T-helper 17 cell (primary cell): ENCODE data around the gene PAK4. TPM values are rescaled to one million over a fixed set of nuclear protein-coding genes. Genes with fewer than 3 reads are reported as not detected.

Experiments
- ATAC-seq: fragments of 150-1000 bp; cut with Tn5 transposase; 2 replicates; pipeline ENCODE4 v1.10.0; 2021; ENCODE audit warnings: mild to moderate bottlenecking, moderate library complexity
- DNase-seq, 3 donors: peaks; one replicate each; pipeline versions ENCODE4 v3.0.0 to v3.0.0-alpha.2; 2020 to 2021
- H3K9me3 ChIP-seq: one replicate; pipeline ENCODE4 v1.7.0; 2013; ENCODE audit warnings: low read length, mild to moderate bottlenecking; ENCODE audit not compliant: control insufficient read depth, poor library complexity, severe bottlenecking
- H3K27ac Mint-ChIP-seq: one replicate; pipeline ENCODE4 v1.8.0; 2022; ENCODE audit warnings: mild to moderate bottlenecking, moderate library complexity, mixed read lengths
- H3K27me3 Mint-ChIP-seq: one replicate; pipeline ENCODE4 v1.8.0; 2022; ENCODE audit warnings: mixed read lengths
- H3K36me3 Mint-ChIP-seq: one replicate; pipeline ENCODE4 v1.8.0; 2022; ENCODE audit warnings: low read depth, mixed read lengths
- H3K4me1 Mint-ChIP-seq: one replicate; pipeline ENCODE4 v1.8.0; 2022; ENCODE audit warnings: mild to moderate bottlenecking, mixed read lengths
- H3K4me3 Mint-ChIP-seq: one replicate; pipeline ENCODE4 v1.8.0; 2022; ENCODE audit warnings: mild to moderate bottlenecking, moderate library complexity, mixed read lengths
- total RNA-seq, 4 donors: library from RNA in 2 of 4; stranded (reverse) in 2 of 4; gene quantifications; one replicate each; pipeline ENCODE4 v1.2.3 and lab custom pipeline; 2022 to 2026

The PAK4 gene
- total RNA-seq, 2 donors from 2014 or later = 9.6 to 9.7 TPM

GRCh38 chr19:39160889-39161672 is 35.5 kb downstream of the PAK4 start:
- no peak for ATAC-seq
- no peak overlapping the region for H3K27ac Mint-ChIP-seq

GRCh38 chr19:39162441-39163043 is 37.0 kb downstream of the PAK4 start:
- peaks cover 22% of the 10 kb centered on the region for H3K4me1 Mint-ChIP-seq
- ATAC-seq (no peak), DNase-seq (no peak)
- no peaks in the 10 kb centered on the region for H3K27me3 Mint-ChIP-seq
- no peak overlapping the region for H3K4me3 Mint-ChIP-seq
- peaks cover 2% of the 10 kb centered on the region for H3K36me3 Mint-ChIP-seq
- H3K27ac Mint-ChIP-seq = peak overlapping the region; percentile 54
- H3K9me3 ChIP-seq = no peaks in the 10 kb centered on the region

More at GRCh38 chr19:39160889-39161672, 35.5 kb downstream of the PAK4 start:
- no peak for DNase-seq
- no peaks in the 10 kb centered on the region for H3K9me3 ChIP-seq
- H3K27me3 Mint-ChIP-seq = no peaks in the 10 kb centered on the region
- no peak overlapping the region for H3K4me3 Mint-ChIP-seq
- H3K36me3 Mint-ChIP-seq = peaks cover 2% of the 10 kb centered on the region
- peaks cover 25% of the 10 kb centered on the region for H3K4me1 Mint-ChIP-seq

- Mint-ChIP-seq H3K36me3 (peaks cover 2% of the 10 kb centered on the region), H3K4me3 (no peak overlapping the region), H3K27ac (no peak overlapping the region), H3K4me1 (peaks cover 16% of the 10 kb centered on the region), H3K27me3 (no peaks in the 10 kb centered on the region)
- ATAC-seq = no peak
- H3K9me3 ChIP-seq = no peaks in the 10 kb centered on the region
- DNase-seq = no peak
Measured at GRCh38 chr19:39163621-39164020, 38.0 kb downstream of the PAK4 start.

- DNase-seq (no peak), ATAC-seq (no peak)
- no peak overlapping the region for H3K4me3 Mint-ChIP-seq
- H3K9me3 ChIP-seq = no peaks in the 10 kb centered on the region
- peaks cover 18% of the 10 kb centered on the region for H3K4me1 Mint-ChIP-seq
- H3K27me3 Mint-ChIP-seq = no peaks in the 10 kb centered on the region
- H3K27ac Mint-ChIP-seq = no peak overlapping the region
- H3K36me3 Mint-ChIP-seq = peaks cover 6% of the 10 kb centered on the region
Measured at GRCh38 chr19:39164289-39164688, 38.7 kb downstream of the PAK4 start.

- Mint-ChIP-seq H3K4me1 (peaks cover 16% of the 10 kb centered on the region), H3K27ac (no peak overlapping the region), H3K27me3 (no peaks in the 10 kb centered on the region)
Measured at GRCh38 chr19:39165857-39166256, 40.3 kb downstream of the PAK4 start.

GRCh38 chr19:39166571-39167391 is 41.2 kb downstream of the PAK4 start:
- ATAC-seq = no peak
- no peak overlapping the region for H3K27ac Mint-ChIP-seq

More at GRCh38 chr19:39165857-39166256, 40.3 kb downstream of the PAK4 start:
- Mint-ChIP-seq H3K36me3 (peaks cover 6% of the 10 kb centered on the region), H3K4me3 (no peak overlapping the region)
- DNase-seq (no peak), ATAC-seq (no peak)
- H3K9me3 ChIP-seq = no peaks in the 10 kb centered on the region

GRCh38 chr19:39167461-39168257 is 42.1 kb downstream of the PAK4 start:
- ATAC-seq = no peak
- no peak overlapping the region for H3K4me3 Mint-ChIP-seq
- DNase-seq = no peak
- no peaks in the 10 kb centered on the region for H3K9me3 ChIP-seq
- no peaks in the 10 kb centered on the region for H3K27me3 Mint-ChIP-seq
- H3K36me3 Mint-ChIP-seq = peaks cover 4% of the 10 kb centered on the region
- H3K27ac Mint-ChIP-seq = no peak overlapping the region
- H3K4me1 Mint-ChIP-seq = peaks cover 9% of the 10 kb centered on the region

More at GRCh38 chr19:39166571-39167391, 41.2 kb downstream of the PAK4 start:
- peaks cover 11% of the 10 kb centered on the region for H3K4me1 Mint-ChIP-seq
- DNase-seq = no peak
- no peak overlapping the region for H3K4me3 Mint-ChIP-seq
- no peaks in the 10 kb centered on the region for H3K9me3 ChIP-seq
- peaks cover 6% of the 10 kb centered on the region for H3K36me3 Mint-ChIP-seq
- no peaks in the 10 kb centered on the region for H3K27me3 Mint-ChIP-seq

- no peak for DNase-seq
Measured at GRCh38 chr19:39168258-39169142, 42.9 kb downstream of the PAK4 start.

GRCh38 chr19:39169143-39169810 is 43.7 kb downstream of the PAK4 start:
- H3K27ac Mint-ChIP-seq = peak overlapping the region; percentile 57
- DNase-seq (no peak), ATAC-seq (no peak)
- H3K27me3 Mint-ChIP-seq = no peaks in the 10 kb centered on the region
- H3K4me1 Mint-ChIP-seq = peaks cover 7% of the 10 kb centered on the region
- H3K9me3 ChIP-seq = no peaks in the 10 kb centered on the region
- peaks cover 6% of the 10 kb centered on the region for H3K36me3 Mint-ChIP-seq
- peak overlapping the region; percentile 67 for H3K4me3 Mint-ChIP-seq

More at GRCh38 chr19:39168258-39169142, 42.9 kb downstream of the PAK4 start:
- Mint-ChIP-seq H3K36me3 (peaks cover 6% of the 10 kb centered on the region), H3K4me1 (peaks cover 7% of the 10 kb centered on the region), H3K27ac (peak overlapping the region; percentile 57), H3K27me3 (no peaks in the 10 kb centered on the region), H3K4me3 (peak overlapping the region; percentile 67)
- no peak for ATAC-seq
- no peaks in the 10 kb centered on the region for H3K9me3 ChIP-seq

GRCh38 chr19:39170386-39171231 is 45.0 kb downstream of the PAK4 start:
- Mint-ChIP-seq H3K36me3 (peaks cover 7% of the 10 kb centered on the region), H3K27me3 (no peaks in the 10 kb centered on the region), H3K4me3 (no peak overlapping the region), H3K27ac (no peak overlapping the region), H3K4me1 (peaks cover 7% of the 10 kb centered on the region)
- DNase-seq = no peak
- no peaks in the 10 kb centered on the region for H3K9me3 ChIP-seq
- no peak for ATAC-seq
